Measurements from ENCODE around the gene ALDH1L1.

ALDH1L1 gene

DNA sequence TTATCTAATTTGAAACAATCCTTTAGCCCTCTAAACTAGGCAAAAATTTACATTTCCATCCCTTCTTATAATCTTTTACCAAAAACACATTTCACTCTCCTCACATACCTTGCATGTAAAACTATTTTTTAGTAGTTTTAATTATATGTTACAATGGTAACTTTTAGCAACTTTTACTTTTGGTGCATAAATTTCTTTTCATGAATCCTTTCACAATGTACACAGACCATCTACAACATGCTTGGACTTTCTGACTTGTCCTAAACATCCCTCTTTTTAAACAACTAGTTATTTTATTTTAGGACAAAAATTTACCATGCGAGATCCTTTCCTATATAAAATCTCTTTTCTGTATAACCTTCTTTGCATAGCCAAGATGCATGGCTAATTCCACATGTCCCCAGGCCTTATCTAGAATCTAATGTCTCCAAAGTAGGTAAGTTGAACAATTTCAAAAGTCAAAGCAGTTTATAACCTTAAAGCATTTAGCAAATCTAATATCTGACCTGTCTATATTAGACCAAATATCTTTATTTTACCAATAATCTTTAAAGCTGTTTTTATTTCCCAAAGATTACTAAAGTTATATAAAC lies 14.4 kb upstream of the ALDH1L1 start:
- no peak for DNase-seq (ENCODE audit: low spot score)

DNA sequence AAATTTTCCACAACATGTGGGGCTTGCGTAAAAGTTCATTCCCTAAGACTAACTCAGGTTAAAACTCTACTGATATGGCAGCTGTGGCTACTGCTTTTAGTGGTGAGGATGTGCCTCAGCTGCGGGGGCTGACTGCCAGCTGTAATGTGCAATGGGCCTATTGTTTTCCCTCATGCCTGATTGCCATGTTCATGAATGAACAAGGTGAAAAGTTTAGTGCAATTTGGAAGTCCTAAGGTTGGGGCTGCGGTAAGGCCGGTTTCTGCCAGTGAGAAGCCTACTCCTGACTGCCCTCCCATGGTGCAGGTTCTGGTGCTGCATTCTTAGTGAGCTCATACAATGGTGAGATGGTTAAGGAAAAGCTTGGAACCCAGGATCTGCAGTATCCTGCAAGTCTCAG lies 10.9 kb upstream of the ALDH1L1 start:
- DNase-seq (ENCODE audit: low spot score) = no peak

DNA sequence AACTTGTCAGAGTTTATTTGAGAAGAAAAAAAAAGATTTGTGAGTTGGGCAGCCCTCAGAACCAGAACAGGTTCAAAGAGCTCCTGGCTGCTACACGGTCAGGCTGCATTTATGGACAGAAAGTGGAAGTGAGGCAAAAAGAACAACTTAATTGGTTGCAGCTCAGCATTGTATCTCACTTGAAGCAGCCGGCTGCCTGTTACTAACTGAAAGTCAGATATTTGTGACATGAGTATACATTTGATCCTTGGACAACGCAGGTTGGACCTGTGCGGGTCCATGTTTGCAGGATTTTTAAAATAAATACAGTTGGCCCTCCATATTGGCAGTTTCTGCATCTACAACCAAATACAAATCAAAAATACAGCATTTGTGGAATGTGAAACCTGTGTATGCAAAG lies 7.5 kb upstream of the ALDH1L1 start:
- no peak for DNase-seq (ENCODE audit: low spot score)

DNA sequence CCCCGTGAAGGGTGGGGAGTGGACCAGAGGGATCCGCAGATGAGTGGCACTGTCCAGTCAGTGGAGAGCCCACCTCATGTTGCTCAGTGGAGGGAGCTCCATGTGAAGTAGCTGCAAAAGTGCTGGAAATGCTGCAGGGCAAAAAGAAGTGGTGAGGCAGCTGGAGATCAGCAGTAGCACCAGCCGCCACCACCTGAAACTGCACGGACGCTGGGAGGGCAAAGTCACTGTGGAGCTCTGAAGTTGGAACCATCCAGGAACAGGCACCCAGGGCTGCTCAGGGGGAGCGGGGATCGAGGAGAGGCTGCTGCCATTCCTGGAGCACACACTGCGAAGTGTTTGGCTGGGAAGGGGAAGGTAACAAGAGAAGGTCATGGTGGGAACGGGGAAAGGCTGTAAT lies 6.4 kb upstream of the ALDH1L1 start:
- no peak for DNase-seq (ENCODE audit: low spot score)

DNA sequence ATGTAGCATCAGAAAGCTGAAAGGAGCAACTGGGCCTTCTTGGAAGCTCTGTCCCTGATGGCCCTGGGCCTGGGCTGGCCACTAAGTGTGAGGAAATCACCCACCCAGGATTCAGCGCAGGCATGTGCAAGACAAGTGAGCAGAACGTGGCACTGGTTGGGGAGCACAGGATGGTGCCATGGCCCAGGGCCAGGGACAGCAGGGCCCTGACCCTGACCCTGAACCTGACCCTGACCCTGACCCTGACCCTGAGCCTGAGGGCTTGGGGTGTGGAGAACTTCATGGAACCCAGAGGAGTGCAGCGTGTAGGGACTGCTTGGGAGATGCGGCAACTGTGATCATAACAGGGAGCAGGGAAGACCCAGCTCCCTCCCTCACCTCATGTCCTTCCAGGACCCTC lies 5.9 kb upstream of the ALDH1L1 start:
- no peak for DNase-seq (ENCODE audit: low spot score)

DNA sequence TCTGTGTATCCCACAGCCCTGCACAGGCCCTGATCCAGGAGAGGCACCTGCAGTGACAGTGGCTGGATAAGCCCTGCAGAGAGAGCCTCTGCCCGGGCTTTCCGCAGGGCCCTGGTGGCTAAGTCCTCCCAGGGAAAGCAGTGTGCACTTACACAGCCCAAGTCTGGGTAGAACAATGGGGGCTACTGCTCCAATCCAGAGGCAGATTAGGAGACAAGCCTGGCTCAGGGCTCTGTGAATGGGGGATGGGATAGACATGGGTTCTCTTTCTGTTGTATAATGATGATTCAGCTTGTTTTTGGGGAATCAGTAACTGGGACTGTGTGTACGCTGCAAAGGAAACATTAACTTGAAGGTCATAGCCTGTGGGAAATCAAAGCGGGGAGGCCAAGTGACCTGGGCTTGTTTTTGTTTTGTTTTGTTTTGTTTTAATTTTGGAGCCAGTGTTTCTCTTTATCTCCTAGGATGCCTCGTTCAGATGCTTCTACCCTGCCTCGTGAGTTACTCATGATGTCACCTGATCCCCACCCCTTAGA lies 4.1 kb upstream of the ALDH1L1 start:
- DNase-seq (ENCODE audit: low spot score) = no peak

DNA sequence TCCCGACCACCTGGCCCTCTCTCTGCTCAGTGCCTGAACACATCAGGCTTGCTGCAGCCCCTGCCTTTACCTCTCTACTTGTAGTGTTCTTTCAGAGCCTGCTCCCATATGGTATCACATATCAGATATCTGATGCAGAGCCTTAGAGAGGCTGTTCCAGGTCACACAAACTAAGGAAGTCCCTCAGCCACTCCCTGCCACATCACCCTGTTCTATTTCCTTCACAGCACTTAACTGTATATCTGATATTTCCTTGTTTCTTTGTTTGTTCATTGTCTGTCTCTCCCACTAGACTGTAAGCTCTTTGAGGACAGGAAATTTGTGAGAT lies 976 bp upstream of the ALDH1L1 start:
- DNase-seq (ENCODE audit: low spot score) = no peak

DNA sequence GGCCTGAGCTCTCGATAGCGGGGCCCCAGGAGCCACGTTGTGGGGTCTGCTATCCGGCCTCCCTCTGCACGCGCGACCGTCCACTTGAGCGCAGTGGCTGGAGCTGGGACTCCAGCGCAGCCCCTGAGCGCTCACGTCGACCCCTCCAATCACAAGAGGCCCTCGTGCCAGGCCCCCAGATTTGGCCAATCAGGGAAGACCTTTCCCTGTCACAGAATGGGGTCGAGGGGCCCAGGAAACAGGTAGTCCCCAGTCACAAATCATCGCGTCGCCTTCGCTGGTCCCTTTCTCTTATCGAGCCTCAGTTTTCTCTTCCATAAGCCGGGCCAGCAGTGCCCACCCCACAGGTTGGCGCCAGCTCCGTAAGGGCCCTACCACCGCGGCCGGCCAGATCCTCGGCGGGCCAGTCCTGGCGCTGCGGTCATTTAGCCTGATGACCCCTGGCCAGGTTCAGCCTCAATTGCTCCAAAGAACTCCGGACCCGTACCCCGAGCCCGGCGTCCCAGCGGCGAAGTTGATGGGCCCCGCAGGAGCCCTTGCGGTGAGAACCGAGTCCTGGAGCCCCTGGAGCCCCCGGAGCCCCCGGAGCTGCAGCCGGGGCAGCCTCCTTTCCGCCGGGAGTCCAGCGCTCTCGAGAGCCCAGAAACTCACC lies 435 bp downstream of the ALDH1L1 start:
- DNase-seq (ENCODE audit: low spot score) = no peak

DNA sequence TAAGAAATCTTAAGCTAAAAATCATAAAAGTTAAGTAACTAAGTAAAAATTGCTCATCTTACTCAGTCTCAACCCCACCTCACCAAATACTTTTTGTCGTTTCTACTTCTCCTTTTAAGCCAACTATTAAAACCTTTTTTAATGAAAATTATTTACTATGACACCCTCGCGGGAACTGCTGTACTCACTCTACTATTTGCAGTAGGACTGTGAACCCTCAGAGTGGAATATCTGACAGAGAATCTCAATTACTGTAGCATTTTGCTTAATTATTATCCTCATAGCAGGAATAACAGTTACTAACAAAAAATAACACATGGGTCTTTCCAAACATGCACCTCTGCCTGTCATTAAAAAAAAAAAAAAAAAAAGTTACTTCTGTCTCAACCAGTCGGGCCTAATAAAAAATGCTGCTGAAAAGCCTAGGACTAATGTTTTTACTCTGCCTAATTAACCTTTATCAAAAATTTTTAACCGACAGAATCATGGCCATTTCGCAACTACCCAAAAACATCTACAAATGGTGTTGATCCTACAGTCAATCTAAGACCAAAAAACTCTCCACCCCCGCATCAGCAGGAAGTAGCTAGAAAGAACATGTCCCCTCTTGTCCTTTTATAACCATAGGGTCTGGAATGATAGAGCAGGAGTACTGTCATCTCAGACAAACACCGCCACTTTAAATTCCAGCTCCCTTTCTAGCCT lies 10.2 kb downstream of the ALDH1L1 start:
- no peak for DNase-seq (ENCODE audit: low spot score)

DNA sequence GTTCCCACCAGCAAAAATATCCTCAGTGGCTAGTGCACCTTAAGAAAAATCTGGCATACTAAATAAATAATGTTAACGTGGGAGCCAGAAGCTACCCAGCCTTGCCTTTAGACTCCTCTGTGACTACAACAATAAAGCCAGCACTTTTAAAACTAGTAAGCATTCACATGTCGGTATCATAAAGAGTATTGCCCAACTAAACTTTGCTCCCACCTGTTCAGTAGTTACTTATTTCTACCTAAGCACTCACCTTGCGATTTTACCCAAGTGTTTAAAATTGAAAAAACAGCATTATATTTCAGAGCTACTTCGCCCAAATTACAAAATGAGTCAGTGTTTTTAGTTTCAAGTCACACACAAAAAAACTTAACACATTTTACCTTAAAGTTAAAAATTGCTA lies 12.8 kb downstream of the ALDH1L1 start:
- DNase-seq (ENCODE audit: low spot score) = no peak

DNA sequence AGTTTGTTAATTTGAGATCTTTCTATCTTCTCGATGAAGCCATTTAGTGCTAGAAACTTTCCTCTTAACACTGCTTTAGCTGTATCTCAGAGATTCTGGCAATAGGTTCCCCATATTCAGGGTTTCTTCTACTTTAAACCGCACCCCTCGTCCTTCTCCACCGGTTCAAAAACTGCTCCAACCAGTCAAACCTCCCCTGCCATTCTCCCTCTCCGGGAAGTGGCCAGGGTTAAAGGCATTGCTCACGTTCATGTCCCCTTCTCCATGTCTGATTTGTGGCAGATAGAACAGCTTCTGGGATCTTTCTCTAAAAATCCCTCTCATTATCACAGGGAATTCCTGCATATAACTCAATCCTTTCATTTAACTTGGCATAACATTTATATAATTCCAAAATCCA lies 14.4 kb downstream of the ALDH1L1 start:
- no peak for DNase-seq (ENCODE audit: low spot score)

DNA sequence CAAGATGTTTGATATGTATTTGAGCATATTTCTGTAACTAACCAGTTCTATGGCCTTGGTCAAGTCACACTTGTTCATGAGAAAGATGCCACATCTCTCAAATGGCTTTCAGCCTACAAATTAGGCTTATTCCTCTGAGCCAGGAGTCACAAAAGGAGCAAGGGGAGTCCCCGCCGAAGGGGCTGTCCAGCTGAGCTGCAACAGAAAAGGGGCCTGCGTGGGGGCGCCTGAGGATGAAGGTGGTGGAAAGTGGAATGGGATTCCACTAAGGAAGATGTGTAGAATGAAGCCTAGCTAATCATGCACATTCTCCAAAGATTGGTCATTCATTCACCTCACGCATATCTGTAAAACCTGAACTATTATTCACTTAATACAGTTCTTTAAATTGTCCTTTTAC lies 19.1 kb downstream of the ALDH1L1 start:
- DNase-seq (ENCODE audit: low spot score) = no peak

DNA sequence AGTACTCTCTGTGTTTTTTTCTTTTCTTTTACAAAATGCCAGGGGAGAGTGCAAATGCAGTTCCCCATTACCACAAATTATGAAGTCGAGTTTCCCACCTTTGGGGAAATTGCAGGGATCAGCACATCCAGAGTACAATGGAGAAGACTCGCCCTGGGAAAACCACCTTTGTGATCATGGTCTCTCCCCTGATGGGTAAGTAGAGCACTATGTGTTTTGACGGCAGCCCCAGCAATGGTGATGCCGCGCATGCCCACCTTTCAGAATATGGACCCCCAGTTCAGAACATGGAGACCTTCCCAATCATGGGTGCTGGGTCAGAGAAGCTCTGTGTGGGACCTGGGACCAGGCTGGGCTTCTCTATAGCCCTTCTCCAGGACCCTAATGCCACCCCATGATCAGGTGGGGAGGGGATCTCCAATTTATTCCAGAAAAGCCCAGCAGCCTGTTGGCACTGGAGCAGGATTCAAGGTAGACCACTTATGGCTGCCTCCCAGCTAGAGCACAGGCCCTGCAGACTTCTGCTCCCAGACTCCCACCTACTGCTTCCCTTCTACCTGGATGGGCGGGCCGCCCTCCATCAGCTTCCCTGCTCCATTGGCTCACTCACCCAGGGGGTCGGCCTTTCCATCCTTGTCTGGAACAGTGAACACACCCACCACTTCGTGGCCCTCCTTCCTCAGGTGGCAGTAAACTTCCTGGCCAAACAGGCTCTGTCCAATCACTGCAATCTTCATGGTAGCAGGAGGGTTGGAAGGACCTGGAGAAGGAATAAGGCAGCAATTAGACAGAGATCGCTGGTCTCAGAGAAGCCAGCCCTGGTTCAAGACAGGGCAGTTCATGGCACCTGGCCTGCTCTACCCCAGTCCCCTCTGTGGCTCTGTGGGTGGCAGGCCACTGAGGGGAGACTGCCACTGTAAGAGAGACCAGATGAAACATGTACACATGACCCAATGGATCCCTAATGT lies 19.9 kb downstream of the ALDH1L1 start:
- DNase-seq (ENCODE audit: low spot score) = no peak

DNA sequence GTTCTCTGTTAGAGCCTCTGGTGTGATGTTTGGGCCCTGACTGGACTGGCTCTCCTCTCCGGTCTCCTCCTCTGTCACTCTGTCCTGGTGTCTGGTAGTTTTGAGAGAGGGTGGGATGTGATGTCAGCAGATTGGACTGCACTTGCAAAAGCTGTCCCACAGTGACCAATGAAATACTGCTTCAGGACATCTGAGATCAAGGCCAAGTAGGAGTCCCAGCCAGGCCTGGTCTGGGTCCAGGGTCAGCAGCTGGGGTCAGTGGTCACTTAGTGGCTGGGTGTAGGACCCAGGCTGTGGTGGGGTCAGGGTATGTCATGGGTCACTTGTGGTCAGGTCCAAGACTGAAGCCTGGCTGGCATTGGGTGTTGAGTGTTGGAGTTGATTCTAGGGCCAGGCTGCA lies 20.9 kb downstream of the ALDH1L1 start:
- DNase-seq (ENCODE audit: low spot score) = no peak

DNA sequence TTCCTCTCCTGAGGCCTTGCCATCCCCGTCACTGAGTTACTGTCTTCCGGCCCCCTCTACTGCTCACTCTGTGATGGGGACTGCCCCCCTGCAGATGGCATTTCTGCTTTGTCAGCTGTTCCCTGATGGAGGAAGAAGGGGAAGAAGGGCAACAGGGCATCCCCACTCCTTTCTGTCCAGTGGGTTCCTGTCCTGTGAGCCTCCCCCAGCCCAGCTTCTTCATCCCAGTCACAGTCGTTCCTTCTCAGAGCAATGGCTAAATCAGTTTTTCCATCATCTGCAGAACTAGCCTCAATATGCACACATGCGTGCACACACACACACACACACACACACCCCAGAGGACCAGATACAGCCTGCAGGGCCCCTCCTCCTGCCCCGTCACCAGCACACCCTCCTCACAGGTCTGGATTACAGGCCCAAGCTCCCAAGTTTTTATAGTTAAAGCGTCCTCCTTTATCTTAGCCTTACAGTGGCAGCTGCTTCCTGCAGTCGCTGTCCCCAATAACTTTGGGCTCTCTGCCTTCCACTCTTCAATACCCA lies 21.4 kb downstream of the ALDH1L1 start:
- no peak for DNase-seq (ENCODE audit: low spot score)

DNA sequence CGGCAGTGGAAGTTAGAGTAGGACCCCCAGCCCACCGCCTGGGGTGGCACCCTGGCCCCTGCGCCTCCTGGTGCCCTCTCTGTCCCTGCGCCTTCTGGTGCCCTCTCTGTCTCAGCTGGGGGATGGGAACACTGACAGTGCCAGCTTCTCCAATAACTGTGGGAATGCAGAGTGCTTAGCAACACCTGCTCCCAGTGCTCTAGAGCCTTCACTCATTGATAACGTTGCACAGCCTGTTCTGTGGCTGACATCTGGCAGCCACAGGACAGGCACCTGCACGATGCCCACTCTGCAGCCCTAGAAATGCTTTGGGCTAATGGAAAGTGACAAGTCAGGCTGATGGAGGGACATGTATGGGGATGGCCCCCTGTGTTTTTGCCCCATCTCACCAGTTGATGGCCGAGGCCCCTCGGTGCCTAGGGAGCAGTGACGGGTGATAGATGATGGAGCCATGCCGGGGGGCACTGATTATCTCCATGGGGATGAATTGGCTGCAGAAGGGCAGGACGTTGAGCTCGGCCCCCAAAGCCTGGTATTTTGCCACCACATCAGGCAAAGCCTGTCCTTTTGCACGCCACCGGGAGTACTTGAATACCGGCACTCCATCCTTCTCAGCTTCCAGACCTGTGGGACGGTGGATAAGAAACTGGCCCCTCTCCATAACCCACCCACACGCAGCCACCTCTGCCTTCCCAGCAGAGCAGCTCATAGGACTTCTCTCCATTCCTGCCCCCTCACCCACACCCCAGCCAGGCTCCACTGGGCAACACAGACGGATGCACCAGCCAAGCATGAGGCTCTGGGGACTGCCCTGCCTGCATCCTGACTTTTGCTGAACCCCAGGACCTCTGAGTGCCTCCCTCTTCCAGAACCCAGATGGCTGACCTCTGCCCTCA lies 22.1 kb downstream of the ALDH1L1 start:
- no peak for DNase-seq (ENCODE audit: low spot score)

DNA sequence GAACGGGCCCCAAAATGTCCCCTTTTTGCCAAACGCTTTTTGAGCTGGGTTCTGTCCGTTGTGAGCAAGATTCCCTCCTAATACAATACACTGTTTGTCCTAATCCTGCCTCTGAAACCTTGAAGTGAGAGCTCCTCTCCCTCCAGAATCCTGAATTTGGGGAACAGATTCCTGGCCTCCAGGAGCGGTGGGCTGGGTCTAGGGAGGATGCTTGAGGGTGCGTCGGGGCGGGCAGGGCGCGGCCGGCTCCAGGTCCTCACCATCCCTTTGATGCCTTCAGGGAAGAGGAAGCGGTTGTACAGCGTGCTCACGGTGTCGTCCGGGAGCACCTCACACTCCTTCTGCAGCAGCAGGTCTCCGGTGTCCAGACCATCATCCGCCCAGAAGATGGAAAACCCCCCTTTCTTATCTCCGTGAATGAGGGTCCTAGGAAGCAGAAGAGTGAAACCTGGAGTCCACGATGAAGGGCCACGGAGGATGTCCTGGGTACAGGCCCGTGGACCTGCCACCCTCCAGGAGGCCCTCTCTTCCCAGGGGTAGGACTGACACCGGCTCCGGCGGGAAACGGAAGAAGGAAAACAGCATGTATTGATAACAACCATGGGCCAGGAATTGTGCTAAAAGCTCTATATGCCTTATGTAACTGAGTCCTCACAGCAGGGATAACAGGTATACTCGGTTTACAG lies 23.2 kb downstream of the ALDH1L1 start:
- no peak for DNase-seq (ENCODE audit: low spot score)

DNA sequence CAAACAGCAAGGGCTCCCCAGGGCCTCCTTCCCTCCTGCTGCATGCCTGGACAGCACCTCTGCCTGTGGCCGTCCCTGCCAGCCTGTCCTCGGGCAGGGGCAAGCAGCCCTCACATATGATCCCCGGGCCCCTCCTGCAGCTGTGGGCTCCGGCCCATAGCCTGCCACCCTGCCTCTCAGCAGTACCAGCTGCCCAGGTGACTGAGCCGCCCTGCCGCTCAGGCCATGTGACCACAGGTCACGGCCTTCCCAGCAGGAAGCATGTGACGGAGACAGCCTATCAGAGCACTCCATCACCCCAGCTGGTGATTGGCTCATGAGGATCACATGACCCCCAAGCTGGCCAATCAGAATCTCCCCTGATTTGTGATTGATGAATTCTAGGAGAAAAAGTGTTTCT lies 23.9 kb downstream of the ALDH1L1 start:
- DNase-seq (ENCODE audit: low spot score) = no peak

DNA sequence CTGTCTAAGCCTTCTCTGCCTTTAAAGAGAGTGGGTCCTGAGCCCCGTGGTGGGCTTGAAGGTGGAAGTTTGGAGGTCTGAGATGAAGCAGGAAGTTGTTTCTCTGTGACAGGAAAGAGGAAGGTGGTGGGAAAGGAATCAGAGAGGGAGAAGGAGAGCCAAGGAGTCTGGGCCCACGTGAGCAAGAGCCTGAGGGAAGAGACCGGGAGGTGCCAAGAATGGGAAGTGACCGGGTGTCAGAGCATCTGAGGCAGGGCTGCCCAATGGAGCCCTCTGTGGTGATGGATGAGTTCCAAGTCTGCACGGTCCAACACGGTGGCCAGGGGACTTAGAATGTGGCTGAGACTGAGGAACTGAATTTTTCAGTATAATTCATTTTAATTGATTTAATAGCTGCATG lies 24.6 kb downstream of the ALDH1L1 start:
- DNase-seq (ENCODE audit: low spot score) = no peak

DNA sequence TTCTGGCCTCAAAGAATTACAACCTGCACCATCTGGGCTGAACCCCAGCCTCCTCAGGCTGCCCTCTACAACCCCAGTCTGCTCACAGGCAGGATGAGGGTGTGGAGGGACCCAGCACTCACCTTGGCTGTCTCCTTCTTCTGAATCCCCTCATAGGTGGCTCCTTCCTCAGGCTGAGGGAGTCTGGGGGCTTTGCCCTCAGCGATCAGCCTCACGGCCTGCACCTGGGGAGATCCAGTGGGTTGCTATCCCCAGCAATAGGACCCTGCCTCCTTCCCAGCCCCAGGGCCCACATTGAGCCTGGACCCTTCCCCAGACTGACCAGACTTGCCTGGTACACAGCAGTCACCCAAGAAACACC lies 25.1 kb downstream of the ALDH1L1 start:
- no peak for DNase-seq (ENCODE audit: low spot score)
